Measurements from ENCODE around the gene FCHSD1. TPM values are rescaled to one million over a fixed set of nuclear protein-coding genes. Genes with fewer than 3 reads are reported as not detected.

FCHSD1 gene
- total RNA-seq, 6 donors from 2014 or later: 10.2 to 106 (median 32.7) TPM

GRCh38 chr5:141668601-141669265 lies 17.5 kb upstream of the FCHSD1 start:
- Histone ChIP-seq H3K27ac (no peak overlapping the region), H3K4me3 (no peak overlapping the region), H3K9me3 (no peaks in the 10 kb centered on the region), H3K36me3 (peaks cover 6 to 71% (median 29%) of the 10 kb centered on the region in 4 donors), H3K4me1 (peaks cover 3 to 17% (median 10%) of the 10 kb centered on the region in 4 donors), H3K27me3 (no peaks in the 10 kb centered on the region)
- TF ChIP-seq POLR2A (IDR thresholded peaks at IDR 0.05) (no peak), EP300 (IDR thresholded peaks at IDR 0.05) (no peak), POLR2AphosphoS5 (IDR thresholded peaks at IDR 0.05) (no peak), CTCF (IDR thresholded peaks at IDR 0.05) (no peak)
- ATAC-seq (ENCODE audit: low FRiP score in 2 of 2) (no peak), DNase-seq (no peak)
- 80 to 85% methylated on average over 8 of the region's 8 CpGs for WGBS, 2 donors

GRCh38 chr5:141665995-141666940 lies 15.1 kb upstream of the FCHSD1 start:
- Histone ChIP-seq H3K36me3 (peaks cover 8 to 78% (median 21%) of the 10 kb centered on the region in 4 donors), H3K27me3 (no peaks in the 10 kb centered on the region), H3K27ac (no peak overlapping the region), H3K9me3 (no peaks in the 10 kb centered on the region), H3K4me1 (peaks cover 3 to 9% (median 5%) of the 10 kb centered on the region in 4 donors), H3K4me3 (no peak overlapping the region)
- DNase-seq (peak in 1 of 2 donors; percentile 72), ATAC-seq (ENCODE audit: low FRiP score in 2 of 2) (no peak)
- 88 to 90% methylated on average over 16 to 18 of the region's 18 CpGs for WGBS, 2 donors
- TF ChIP-seq POLR2AphosphoS5 (IDR thresholded peaks at IDR 0.05): no peak
- TF ChIP-seq CTCF (IDR thresholded peaks at IDR 0.05): no peak
- TF ChIP-seq POLR2A (IDR thresholded peaks at IDR 0.05): no peak
- no peak for TF ChIP-seq EP300 (IDR thresholded peaks at IDR 0.05)

GRCh38 chr5:141664733-141665461 lies 13.7 kb upstream of the FCHSD1 start:
- Histone ChIP-seq H3K4me3 (no peak overlapping the region), H3K4me1 (peaks cover 3 to 9% (median 5%) of the 10 kb centered on the region in 4 donors), H3K36me3 (peaks cover 8 to 71% (median 17%) of the 10 kb centered on the region in 4 donors), H3K27me3 (no peaks in the 10 kb centered on the region), H3K9me3 (no peaks in the 10 kb centered on the region), H3K27ac (no peak overlapping the region)
- peak; percentile 87 to 91 for ATAC-seq (ENCODE audit: low FRiP score in 2 of 2)
- 21 to 38% methylated on average over 6 to 8 of the region's 13 CpGs for WGBS, 2 donors
- DNase-seq: peak; percentile 81 to 86
- peak; percentile 85 to 93 (median 88) for TF ChIP-seq CTCF (IDR thresholded peaks at IDR 0.05)
- no peak for TF ChIP-seq POLR2A (IDR thresholded peaks at IDR 0.05)

- WGBS, 2 donors: 83 to 89% methylated on average over 8 of the region's 8 CpGs
- no peak overlapping the region for H3K27ac ChIP-seq
- ATAC-seq (ENCODE audit: low FRiP score in 2 of 2) (no peak), DNase-seq (no peak)
- H3K4me3 ChIP-seq: no peak overlapping the region
- TF ChIP-seq POLR2AphosphoS5 (IDR thresholded peaks at IDR 0.05): no peak
- no peak for TF ChIP-seq CTCF (IDR thresholded peaks at IDR 0.05)
- no peak for TF ChIP-seq EP300 (IDR thresholded peaks at IDR 0.05)
- no peak for TF ChIP-seq POLR2A (IDR thresholded peaks at IDR 0.05)
- peaks cover 6 to 72% (median 14%) of the 10 kb centered on the region in 4 donors for H3K36me3 ChIP-seq
- no peaks in the 10 kb centered on the region for H3K27me3 ChIP-seq
- no peaks in the 10 kb centered on the region for H3K9me3 ChIP-seq
- peaks cover 3 to 9% (median 5%) of the 10 kb centered on the region in 4 donors for H3K4me1 ChIP-seq
These were observed 12.3 kb upstream of the FCHSD1 start for GRCh38 chr5:141663506-141663905.

Data from upper lobe of left lung (tissue), 6 donors.